Esophagus (tissue), 2 donors: Measurements from ENCODE around the gene DDT. TPM values are rescaled to one million over a fixed set of nuclear protein-coding genes. Genes with fewer than 3 reads are reported as not detected.
A peak's percentile ranks its signal among the peaks of the same experiment; 100 is the strongest.
"Not testable (repeated sequence)": the region's sequence is repeated elsewhere in the genome, so short reads cannot be mapped to it uniquely, and the experiment has no call there.

Source experiments
- H3K27ac ChIP-seq, 2 donors: one replicate each; pipeline ENCODE4 v1.5.1; 2013; ENCODE audit warnings: low read depth in 2 of 2, mild to moderate bottlenecking in 2 of 2, inconsistent platforms in 1 of 2, low read length in 1 of 2, moderate library complexity in 1 of 2
- H3K27me3 ChIP-seq, 2 donors: one replicate each; pipeline ENCODE4 v1.6.1; 2013; ENCODE audit warnings: low read length in 2 of 2, control low read depth in 1 of 2, mild to moderate bottlenecking in 1 of 2; ENCODE audit not compliant: insufficient read depth in 2 of 2, control insufficient read depth in 1 of 2
- H3K36me3 ChIP-seq, 2 donors: one replicate each; pipeline ENCODE4 v1.6.1; 2013; ENCODE audit warnings: low read length in 1 of 2; ENCODE audit not compliant: control insufficient read depth in 2 of 2, insufficient read depth in 2 of 2
- H3K4me1 ChIP-seq, 2 donors: one replicate each; pipeline ENCODE4 v1.6.1; 2013; ENCODE audit warnings: low read length in 1 of 2; ENCODE audit not compliant: control insufficient read depth in 2 of 2, insufficient read depth in 2 of 2
- H3K4me3 ChIP-seq, 2 donors: one replicate each; pipeline ENCODE4 v1.5.1; 2013; ENCODE audit warnings: low read length in 2 of 2, mild to moderate bottlenecking in 2 of 2, low read depth in 1 of 2, moderate library complexity in 1 of 2
- H3K9me3 ChIP-seq, 2 donors: one replicate each; pipeline ENCODE4 v1.6.1; 2013; ENCODE audit warnings: mild to moderate bottlenecking in 2 of 2, low read depth in 1 of 2, low read length in 1 of 2, moderate library complexity in 1 of 2; ENCODE audit not compliant: control insufficient read depth in 2 of 2, insufficient read depth in 1 of 2
- WGBS, 2 donors: extraction: QIAGEN DNeasy Blood & Tissue Kit; methylation state at CpG; one replicate each; pipeline ENCODE4 v1.1.7; 2013; 5-methylcytosine and 5-hydroxymethylcytosine counted together
- polyA plus RNA-seq, 2 donors: library from polyadenylated mRNA; stranded (reverse); fragments of 200-250 nt; gene quantifications; one replicate each; pipeline ENCODE4 v1.2.3, GENCODE V29; 2013
- donor health status: healthy with polysubstance abuse.
- donor health status: Bipolar disorder and iron deficiency.

Gene DDT
- polyA plus RNA-seq, 2 donors: 165 to 213 TPM

DNA sequence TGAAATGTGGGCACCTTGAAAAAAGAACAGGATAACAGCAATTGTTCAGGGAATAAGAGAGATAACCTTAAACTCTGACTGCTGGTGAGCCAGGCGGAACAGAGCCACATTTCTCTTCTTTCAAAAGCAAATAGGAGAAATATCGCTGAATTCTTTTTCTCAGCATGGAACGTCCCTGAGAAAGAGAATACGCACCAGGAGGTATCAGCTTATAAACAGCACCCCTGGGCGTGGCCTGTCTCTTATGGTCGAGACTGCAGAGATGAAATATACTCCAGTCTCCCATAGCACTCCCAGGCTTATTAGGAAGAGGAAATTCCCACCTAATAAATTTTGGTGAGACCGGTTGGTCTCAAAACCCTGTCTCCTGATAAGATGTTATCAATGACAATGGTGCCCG is 18.4 kb downstream of the DDT start:
- not testable (repeated sequence) for H3K9me3 ChIP-seq, H3K4me3 ChIP-seq, H3K27ac ChIP-seq, H3K36me3 ChIP-seq, H3K4me1 ChIP-seq, H3K27me3 ChIP-seq
- WGBS, 2 donors: 72 to 77% methylated on average over 6 to 7 of the region's 8 CpGs

DNA sequence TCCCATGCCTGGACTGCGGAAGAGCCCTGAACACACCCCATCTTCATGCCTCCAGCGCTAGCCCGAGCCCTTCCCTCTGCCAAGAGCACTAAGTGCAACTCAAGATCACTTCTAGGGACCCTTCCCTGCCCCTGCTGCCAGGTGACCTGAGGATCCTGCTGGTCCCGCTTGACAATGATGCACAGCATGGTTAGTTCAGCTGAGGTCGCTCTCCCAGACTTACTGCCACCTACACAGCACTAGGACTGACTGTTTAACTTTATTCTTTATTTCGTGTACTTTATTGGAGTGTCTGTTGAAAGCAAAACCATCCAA is 19.3 kb downstream of the DDT start:
- H3K27ac ChIP-seq, H3K9me3 ChIP-seq, H3K36me3 ChIP-seq, H3K4me3 ChIP-seq, H3K4me1 ChIP-seq, H3K27me3 ChIP-seq: not testable (repeated sequence)
- WGBS, 2 donors: 74 to 78% methylated on average over 4 to 6 of the region's 6 CpGs

DNA sequence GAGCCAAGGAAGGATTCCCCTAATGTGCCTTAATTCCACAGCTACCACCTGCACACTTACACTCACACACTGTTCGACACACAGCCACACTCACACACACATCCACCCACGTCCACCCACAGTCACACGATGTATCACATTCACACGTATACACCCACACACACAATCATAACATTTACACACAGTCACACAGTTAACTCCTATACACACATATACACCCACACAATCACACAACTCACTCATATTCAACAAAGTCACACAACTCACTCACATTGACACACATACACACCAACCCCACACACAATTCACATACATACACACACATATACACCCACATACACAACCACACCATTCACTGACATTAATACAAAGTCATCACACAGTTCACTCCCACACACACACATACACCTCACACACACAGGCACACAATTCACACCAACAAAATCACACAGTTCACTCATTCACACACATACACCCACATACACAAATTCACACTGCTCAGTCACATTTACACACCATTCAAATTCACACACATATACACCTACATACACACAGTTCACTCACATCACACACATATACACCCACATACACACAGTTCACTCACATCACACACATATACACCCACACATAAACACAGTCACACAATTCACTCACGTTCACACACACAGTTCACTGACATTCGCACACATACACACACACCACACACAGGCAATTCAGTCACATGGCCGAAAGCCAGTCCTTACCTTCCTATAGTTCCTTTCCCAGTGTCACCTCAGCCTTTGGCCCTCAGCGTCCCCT is 19.8 kb downstream of the DDT start:
- H3K4me3 ChIP-seq, H3K4me1 ChIP-seq, H3K36me3 ChIP-seq, H3K9me3 ChIP-seq, H3K27ac ChIP-seq, H3K27me3 ChIP-seq: not testable (repeated sequence)
- WGBS, 2 donors: 67 to 70% methylated on average over 8 of the region's 8 CpGs

DNA sequence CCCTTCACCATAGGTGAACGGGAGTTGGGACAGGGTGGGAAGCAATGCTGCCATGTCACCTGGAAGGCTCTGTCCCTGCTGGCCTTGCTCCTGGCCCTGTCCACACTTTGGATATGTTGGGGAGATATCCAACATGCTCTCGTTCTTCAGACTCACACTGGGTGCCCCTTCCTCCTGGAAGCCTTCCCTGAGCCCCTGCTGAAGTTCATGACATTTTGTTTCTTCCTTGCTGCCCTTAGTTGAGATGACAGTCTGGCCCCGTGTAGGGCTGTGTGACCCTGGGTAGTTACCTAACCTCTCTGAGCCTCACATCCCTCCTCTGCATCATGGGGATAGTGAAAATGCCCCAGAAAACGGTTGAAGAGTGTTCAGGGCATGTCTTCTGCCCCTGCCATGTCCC is 20.8 kb downstream of the DDT start:
- not testable (repeated sequence) for H3K4me1 ChIP-seq, H3K36me3 ChIP-seq, H3K27ac ChIP-seq, H3K4me3 ChIP-seq, H3K27me3 ChIP-seq, H3K9me3 ChIP-seq
- WGBS, 2 donors: 72% methylated on average over 4 of the region's 4 CpGs

DNA sequence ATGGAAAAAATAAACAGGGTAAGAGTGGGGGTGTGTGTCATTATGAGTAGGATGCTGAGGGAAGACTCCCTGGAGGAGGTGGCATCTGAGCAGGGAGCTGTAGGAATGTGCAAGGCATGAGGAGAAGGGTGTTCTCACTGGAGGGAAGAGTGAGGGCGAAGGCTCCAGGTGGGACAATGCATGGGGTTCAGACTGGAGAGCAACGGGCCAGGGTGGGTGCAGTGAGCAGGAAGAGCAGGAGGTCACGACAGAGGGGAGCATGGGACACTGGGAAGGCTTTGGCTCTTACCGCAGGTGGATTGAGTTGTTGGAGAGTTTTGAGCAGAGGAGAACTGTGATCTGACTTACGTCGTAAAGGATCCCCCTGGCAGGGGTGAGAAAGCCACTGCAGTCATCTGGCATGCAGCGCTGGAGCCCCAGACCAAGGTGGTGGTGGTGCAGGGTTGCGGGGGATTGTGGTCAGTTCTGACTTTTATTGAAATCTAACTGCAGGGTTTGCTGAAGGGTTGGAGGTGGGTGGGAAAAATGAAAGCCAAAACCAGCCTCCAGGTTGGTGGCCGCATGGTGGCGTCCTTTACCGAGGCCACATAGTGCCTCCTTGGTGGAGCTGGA is 21.3 kb downstream of the DDT start:
- not testable (repeated sequence) for H3K27me3 ChIP-seq, H3K27ac ChIP-seq, H3K4me1 ChIP-seq, H3K4me3 ChIP-seq, H3K9me3 ChIP-seq, H3K36me3 ChIP-seq
- WGBS, 2 donors: 74 to 78% methylated on average over 11 of the region's 11 CpGs

DNA sequence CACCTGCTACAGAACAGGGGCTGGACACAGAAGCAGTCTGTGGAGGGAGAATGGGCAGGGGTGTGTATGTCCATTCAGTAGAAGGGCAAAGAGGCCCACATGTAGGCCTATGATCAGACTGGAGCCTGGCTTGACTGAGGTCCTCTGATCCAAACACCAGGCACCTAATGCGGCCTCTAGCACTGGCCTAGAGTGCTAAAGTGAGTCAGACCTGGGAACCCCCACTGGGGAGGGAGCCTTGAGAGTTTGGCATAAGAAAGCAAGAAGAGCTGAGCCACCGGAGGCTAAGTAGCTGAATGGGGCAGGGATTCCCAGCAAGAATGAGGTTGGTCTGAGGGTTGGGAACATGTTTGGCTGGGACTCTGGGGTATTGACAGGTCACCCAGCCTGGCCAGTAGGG is 22.9 kb downstream of the DDT start:
- H3K27me3 ChIP-seq, H3K9me3 ChIP-seq, H3K4me3 ChIP-seq, H3K27ac ChIP-seq, H3K4me1 ChIP-seq, H3K36me3 ChIP-seq: not testable (repeated sequence)
- WGBS, 2 donors: 53 to 68% methylated on average over 2 of the region's 2 CpGs

DNA sequence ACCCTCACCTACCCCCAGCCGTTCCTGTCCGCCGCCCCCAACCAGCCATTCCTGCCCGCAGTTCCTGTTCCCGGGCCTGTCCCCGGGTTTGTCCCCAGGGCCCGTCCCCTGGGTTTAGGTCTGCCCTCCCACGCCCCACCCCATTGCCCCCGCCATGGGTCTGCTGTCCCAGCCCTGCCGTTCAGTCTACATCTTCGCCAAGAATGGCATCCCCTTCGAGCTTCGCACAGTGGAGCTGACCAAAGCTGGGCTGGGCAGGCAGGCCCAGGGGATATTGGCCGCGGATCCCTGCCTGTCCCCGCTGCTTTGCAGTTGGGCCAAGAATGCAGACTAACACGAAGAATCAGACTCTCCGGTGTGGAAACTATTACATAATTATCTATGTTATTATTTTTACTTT is 24.5 kb downstream of the DDT start:
- not testable (repeated sequence) for H3K4me1 ChIP-seq, H3K36me3 ChIP-seq, H3K4me3 ChIP-seq, H3K9me3 ChIP-seq, H3K27me3 ChIP-seq, H3K27ac ChIP-seq
- 83% methylated on average over 18 of the region's 18 CpGs for WGBS, 2 donors

DNA sequence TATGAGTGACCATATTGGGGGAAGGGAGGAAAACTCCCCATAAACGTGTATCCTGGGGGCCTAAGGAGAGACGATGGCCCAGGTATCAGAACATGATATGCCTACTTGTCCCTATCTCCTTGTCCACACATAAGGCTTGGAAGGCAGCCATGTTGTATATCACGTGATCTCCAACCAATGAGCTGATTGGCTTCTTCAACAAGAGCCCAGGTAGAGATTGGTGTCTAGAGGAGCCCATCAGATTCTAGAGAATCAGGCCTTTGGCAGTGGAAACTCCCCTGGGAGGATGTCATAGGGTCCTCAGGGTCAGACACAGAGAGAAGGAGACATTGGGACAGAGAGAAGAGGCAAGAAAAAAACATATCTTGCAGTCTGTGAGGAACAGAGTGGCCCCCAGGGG is 26.9 kb downstream of the DDT start:
- H3K4me1 ChIP-seq, H3K27ac ChIP-seq, H3K36me3 ChIP-seq, H3K27me3 ChIP-seq, H3K4me3 ChIP-seq, H3K9me3 ChIP-seq: not testable (repeated sequence)
- 36 to 72% methylated on average over 1 to 3 of the region's 3 CpGs for WGBS, 2 donors

DNA sequence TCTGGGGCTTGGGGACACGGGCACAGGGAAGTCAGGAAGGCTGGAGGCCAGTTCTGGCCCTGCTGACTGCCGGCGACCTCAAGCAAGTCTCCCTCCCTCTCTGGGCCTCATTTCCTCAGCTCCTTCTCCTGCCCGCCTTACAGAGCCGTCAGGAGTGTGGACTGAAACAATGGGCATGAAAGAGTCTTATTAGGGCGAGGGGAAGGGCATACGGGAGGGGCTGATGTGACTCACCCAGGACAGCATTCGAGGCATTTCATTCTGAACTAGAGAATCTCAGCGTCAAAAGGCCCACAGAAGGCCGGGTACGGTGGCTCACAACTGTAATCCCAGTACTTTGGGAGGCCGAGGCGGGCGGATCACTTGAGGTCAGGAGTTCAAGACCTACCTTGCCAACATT is 34.1 kb downstream of the DDT start:
- not testable (repeated sequence) for H3K27ac ChIP-seq, H3K27me3 ChIP-seq, H3K4me3 ChIP-seq, H3K36me3 ChIP-seq, H3K4me1 ChIP-seq, H3K9me3 ChIP-seq
- WGBS, 2 donors: 38% methylated on average over 3 of the region's 14 CpGs; no CpG with 5 or more reads in 1 of the 2 donors

DNA sequence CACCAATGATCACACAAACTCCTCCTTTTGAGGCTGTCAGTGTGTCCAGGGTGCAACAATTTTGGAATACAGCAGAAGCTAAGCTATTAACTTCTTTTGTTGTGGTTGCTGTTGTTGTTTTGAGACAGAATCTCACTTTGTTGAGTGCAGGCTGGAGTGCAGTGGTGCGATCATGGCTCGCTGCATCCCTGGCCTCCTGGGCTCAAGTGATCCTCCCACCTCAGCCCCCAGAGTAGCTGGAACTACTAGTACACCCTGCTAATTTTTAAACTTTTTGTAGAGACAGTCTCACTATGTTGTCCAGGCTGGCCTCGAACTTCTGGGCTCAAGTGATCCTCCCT is 35.3 kb downstream of the DDT start:
- no peaks in the 10 kb centered on the region for H3K9me3 ChIP-seq
- H3K4me3 ChIP-seq: no peak overlapping the region
- H3K4me1 ChIP-seq: no peaks in the 10 kb centered on the region
- 70 to 75% methylated on average over 3 of the region's 3 CpGs for WGBS, 2 donors
- peak overlapping the region in 1 of 2 donors; percentile 28 for H3K27ac ChIP-seq
- H3K27me3 ChIP-seq: no peaks in the 10 kb centered on the region
- no peaks in the 10 kb centered on the region for H3K36me3 ChIP-seq
